CD4-positive, alpha-beta T cell (primary cell): Measurements from ENCODE around the gene NBEAL2. TPM values are rescaled to one million over a fixed set of nuclear protein-coding genes. Genes with fewer than 3 reads are reported as not detected.

Source experiments
- ATAC-seq: fragments of 200-7000 bp; cut with Tn5 transposase; one replicate; pipeline ENCODE4 v1.10.0; 2022; ENCODE audit warnings: mild to moderate bottlenecking; ENCODE audit not compliant: poor library complexity
- CTCF ChIA-PET: fragments of 350-600 bp; sonication (Branson Sonifier 250); formaldehyde crosslinking; loops from one replicate; lab custom pipeline; 2021; ENCODE audit warnings: antibody characterized with exemption, inconsistent platforms; lab: Charles Lee
- POLR2A ChIA-PET: fragments of 350-600 bp; sonication (Branson Sonifier 250); formaldehyde crosslinking; loops from one replicate; lab custom pipeline; 2021; ENCODE audit warnings: antibody characterized with exemption, inconsistent platforms; lab: Charles Lee
- DNase-seq, 14 experiments: peaks; one replicate each; pipeline ENCODE4 v3.0.0-alpha.2; 2013 to 2020; ENCODE audit warnings: mixed read lengths in 2 of 14
- H3K27ac ChIP-seq, 2 donors: one replicate each; pipeline versions ENCODE4 v1.5.1 to v1.7.0; 2013; ENCODE audit warnings: low read length in 2 of 2, low read depth in 1 of 2, mild to moderate bottlenecking in 1 of 2
- H3K27me3 ChIP-seq, 2 experiments: 1 replicate in 1 of 2; 2 replicates in 1 of 2; pipeline versions ENCODE4 v1.6.1 to v1.7.0; 2013; ENCODE audit warnings: low read length in 2 of 2, control low read depth in 1 of 2, mild to moderate bottlenecking in 1 of 2, moderate library complexity in 1 of 2; ENCODE audit not compliant: insufficient read depth in 2 of 2, control insufficient read depth in 1 of 2
- H3K36me3 ChIP-seq: one replicate; pipeline ENCODE4 v1.6.1; 2013; ENCODE audit warnings: low read length, control low read depth; ENCODE audit not compliant: insufficient read depth
- H3K4me1 ChIP-seq: one replicate; pipeline ENCODE4 v1.6.1; 2013; ENCODE audit warnings: low read length, control low read depth; ENCODE audit not compliant: insufficient read depth
- H3K4me3 ChIP-seq: one replicate; pipeline ENCODE4 v1.5.1; 2013; ENCODE audit warnings: mild to moderate bottlenecking, low read length, moderate library complexity
- H3K9me3 ChIP-seq, 2 experiments: 1 replicate in 1 of 2; 2 replicates in 1 of 2; pipeline versions ENCODE4 v1.6.1 to v1.7.0; 2013; ENCODE audit warnings: low read length in 2 of 2, mild to moderate bottlenecking in 2 of 2, control low read depth in 1 of 2, moderate library complexity in 1 of 2; ENCODE audit not compliant: control insufficient read depth in 1 of 2, insufficient read depth in 1 of 2
- H3K27ac Mint-ChIP-seq: one replicate; pipeline ENCODE4 v1.8.0; 2020; ENCODE audit warnings: mixed read lengths
- H3K27me3 Mint-ChIP-seq: one replicate; pipeline ENCODE4 v1.8.0; 2021; ENCODE audit warnings: mixed read lengths
- H3K36me3 Mint-ChIP-seq: one replicate; pipeline ENCODE4 v1.8.0; 2021; ENCODE audit warnings: low read depth, mixed read lengths
- H3K4me1 Mint-ChIP-seq: one replicate; pipeline ENCODE4 v1.8.0; 2021; ENCODE audit warnings: low read depth, mixed read lengths
- H3K4me3 Mint-ChIP-seq: one replicate; pipeline ENCODE4 v1.8.0; 2020; ENCODE audit warnings: mild to moderate bottlenecking, mixed read lengths
- H3K9me3 Mint-ChIP-seq: one replicate; pipeline ENCODE4 v1.8.0; 2020; ENCODE audit warnings: mixed read lengths
- CTCF ChIP-seq: fragments of 200-600 bp; IDR thresholded peaks from one replicate; pipeline ENCODE4 v1.8.0; 2022; ENCODE audit warnings: antibody characterized with exemption, mild to moderate bottlenecking
- intact Hi-C, 2 experiments: fragments of 100-400 bp; cut with DNase I in 1 of 2; cut with micrococcal nuclease in 1 of 2; formaldehyde crosslinking; loops; one replicate each; pipeline versions ENCODE4 v1.15.1 to v1.9.0; 2023 to 2025; cut with DNase I, micrococcal nuclease
- total RNA-seq, 174 experiments: library from RNA in 2 of 174; stranded (reverse) in 2 of 174; gene quantifications; one replicate each; pipeline ENCODE4 v1.2.3 and lab custom pipeline; 2021 to 2026

Gene NBEAL2
- total RNA-seq, 2 experiments from 2014 or later, result 163 to 170 TPM

- H3K36me3 Mint-ChIP-seq, result peaks cover 68% of the 10 kb centered on the region
- Histone ChIP-seq H3K27ac (no peak overlapping the region), H3K9me3 (no peaks in the 10 kb centered on the region), H3K4me1 (peaks cover 64% of the 10 kb centered on the region), H3K36me3 (peaks cover 33% of the 10 kb centered on the region), H3K4me3 (no peak overlapping the region), H3K27me3 (no peaks in the 10 kb centered on the region)
- ATAC-seq, result no peak
- POLR2A ChIA-PET, result interaction anchor here (0.9 to 1.3 kb wide), 2 partner anchors 12 to 14 kb away, joined by 4 to 5 read pairs; partner anchors contain the start of gene NBEAL2
- H3K4me3 Mint-ChIP-seq, result no peak overlapping the region
- H3K27ac Mint-ChIP-seq, result no peak overlapping the region
- H3K27me3 Mint-ChIP-seq, result no peaks in the 10 kb centered on the region
- no peak for TF ChIP-seq CTCF
- peak in 1 of 14 experiments; percentile 43 for DNase-seq
- CTCF ChIA-PET, result no interaction called here
- peaks cover 75% of the 10 kb centered on the region for H3K4me1 Mint-ChIP-seq
- no peaks in the 10 kb centered on the region for H3K9me3 Mint-ChIP-seq
- intact Hi-C loops, result loop anchor here in 1 of 2 experiments (5.0 kb wide), 1 partner anchor 47 kb away; no protein-coding TSS in a partner anchor
Observed at GRCh38 chr3:46965151-46965550, 14.3 kb upstream of the NBEAL2 start.

GRCh38 chr3:46966811-46967210, 12.7 kb upstream of the NBEAL2 start:
- no peak overlapping the region for H3K27ac ChIP-seq
- H3K36me3 Mint-ChIP-seq, result peaks cover 71% of the 10 kb centered on the region
- H3K4me3 ChIP-seq, result no peak overlapping the region
- DNase-seq (no peak), ATAC-seq (peak; percentile 43)
- no peaks in the 10 kb centered on the region for H3K27me3 ChIP-seq
- H3K4me1 Mint-ChIP-seq, result peaks cover 75% of the 10 kb centered on the region
- ChIA-PET POLR2A (interaction anchor here (0.9 to 2.2 kb wide), 3 partner anchors 10 to 19 kb away, joined by 3 to 5 read pairs (median 5); partner anchors contain the start of genes CCDC12 and NBEAL2), CTCF (interaction anchor here (1.1 to 2.0 kb wide), 3 partner anchors 19 to 72 kb away, joined by 3 to 6 read pairs (median 3); no protein-coding TSS in a partner anchor)
- peak overlapping the region; percentile 68 for H3K27ac Mint-ChIP-seq
- no peaks in the 10 kb centered on the region for H3K9me3 ChIP-seq
- TF ChIP-seq CTCF, result no peak
- no peaks in the 10 kb centered on the region for H3K27me3 Mint-ChIP-seq
- H3K4me3 Mint-ChIP-seq, result peak overlapping the region; percentile 3
- H3K36me3 ChIP-seq, result peaks cover 36% of the 10 kb centered on the region
- intact Hi-C loops, result loop anchor here in 1 of 2 experiments (5.0 kb wide), 1 partner anchor 45 kb away; no protein-coding TSS in a partner anchor
- H3K9me3 Mint-ChIP-seq, result no peaks in the 10 kb centered on the region
- peaks cover 67% of the 10 kb centered on the region for H3K4me1 ChIP-seq

DNA sequence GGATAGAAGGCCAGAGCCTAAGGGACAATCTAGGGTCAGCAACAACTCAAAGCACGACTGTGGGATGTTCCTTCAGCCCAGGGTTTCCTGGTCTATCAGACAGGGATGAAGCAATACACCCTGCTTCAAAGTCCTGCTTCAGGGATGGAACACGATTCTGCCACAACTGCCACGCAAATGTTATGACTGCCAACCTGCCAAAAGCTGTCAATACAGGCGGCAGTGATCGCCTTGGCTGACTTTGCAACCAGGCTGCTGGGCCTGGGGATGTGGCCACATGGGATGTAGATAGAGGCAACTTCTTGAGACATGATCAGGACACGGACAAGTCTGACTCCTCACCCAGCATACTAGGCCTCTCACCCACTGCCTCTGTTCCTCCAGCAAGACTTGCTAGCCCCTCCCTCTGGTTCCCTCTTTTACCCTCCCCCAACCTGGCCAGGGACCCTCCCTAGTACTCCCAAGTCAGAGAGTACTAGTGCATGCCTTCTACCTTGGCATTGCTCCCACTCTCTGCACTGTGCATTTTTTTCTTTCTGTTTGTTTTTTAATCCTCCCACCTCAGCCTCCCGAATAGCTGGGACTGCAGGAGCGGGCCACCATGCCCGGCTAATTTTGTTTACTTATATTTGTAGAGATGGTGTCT, 10.6 kb upstream of the NBEAL2 start:
- H3K4me1 ChIP-seq, result peaks cover 85% of the 10 kb centered on the region
- H3K27me3 ChIP-seq, result no peaks in the 10 kb centered on the region
- H3K36me3 Mint-ChIP-seq, result peaks cover 69% of the 10 kb centered on the region
- no peaks in the 10 kb centered on the region for H3K9me3 Mint-ChIP-seq
- ChIA-PET CTCF (no interaction called here), POLR2A (interaction anchor here (2.2 kb wide), 1 partner anchor 11 kb away, joined by 5 read pairs; the partner anchor contains the start of gene NBEAL2)
- no peaks in the 10 kb centered on the region for H3K9me3 ChIP-seq
- H3K27ac Mint-ChIP-seq, result peak overlapping the region; percentile 33
- H3K4me1 Mint-ChIP-seq, result peaks cover 78% of the 10 kb centered on the region
- no peak overlapping the region for H3K4me3 ChIP-seq
- H3K4me3 Mint-ChIP-seq, result no peak overlapping the region
- no peaks in the 10 kb centered on the region for H3K27me3 Mint-ChIP-seq
- intact Hi-C loops, result loop anchor here in 1 of 2 experiments (5.0 kb wide), 1 partner anchor 43 kb away; no protein-coding TSS in a partner anchor
- H3K27ac ChIP-seq, result no peak overlapping the region
- no peak for TF ChIP-seq CTCF
- DNase-seq (no peak), ATAC-seq (no peak)
- H3K36me3 ChIP-seq, result peaks cover 28% of the 10 kb centered on the region
